ENCODE data around the gene UTP25.

GRCh38 chr1:209878964-209879363, 51.2 kb downstream of the UTP25 start:
- TF ChIP-seq ZMAT4 (CRISPR knock-in tag; IDR thresholded peaks at IDR 0.05) (no peak), CTCF (IDR thresholded peaks at IDR 0.05) (no peak), ZNF416 (CRISPR knock-in tag; IDR thresholded peaks at IDR 0.05) (no peak), USF2 (CRISPR knock-in tag; IDR thresholded peaks at IDR 0.05) (no peak), KAT7 (CRISPR knock-in tag; IDR thresholded peaks at IDR 0.05; ENCODE audit: borderline replicate concordance) (no peak), TEAD4 (CRISPR knock-in tag; IDR thresholded peaks at IDR 0.05) (no peak), ATF2 (CRISPR knock-in tag; IDR thresholded peaks at IDR 0.05; ENCODE audit: borderline replicate concordance, low read depth) (no peak), JAZF1 (CRISPR knock-in tag; IDR thresholded peaks at IDR 0.05) (no peak), E2F4 (CRISPR knock-in tag; IDR thresholded peaks at IDR 0.05; ENCODE audit: borderline replicate concordance, low read depth) (no peak), MLX (CRISPR knock-in tag; IDR thresholded peaks at IDR 0.05) (no peak), ZNF232 (CRISPR knock-in tag; IDR thresholded peaks at IDR 0.05) (no peak)
